ENCODE measurements around the gene MRTO4. TPM values are rescaled to one million over a fixed set of nuclear protein-coding genes. Genes with fewer than 3 reads are reported as not detected.

The MRTO4 gene
- polyA plus RNA-seq, 3 donors: 4.9 to 8.7 (median 8.4) TPM

GRCh38 chr1:19232524-19232846, 19.1 kb upstream of the MRTO4 start:
- H4K20me1 ChIP-seq (ENCODE audit: insufficient read depth, low read length): no peaks in the 10 kb centered on the region
- no peak overlapping the region for H3K9ac ChIP-seq (ENCODE audit: insufficient read depth, low read length, poor library complexity, severe bottlenecking)
- H3K4me3 ChIP-seq (replicated peaks in 1 of 3; ENCODE audit: low read depth in 2 of 3, low read length in 3 of 3): no peak overlapping the region
- Mint-ChIP-seq H3K9me3 (peaks cover 0 to 1% (median 0%) of the 10 kb centered on the region in 7 donors), H3K4me1 (no peaks in the 10 kb centered on the region), H3K4me3 (no peak overlapping the region), H3K27ac (peak overlapping the region in 1 of 7 donors; percentile 50), H3K36me3 (peaks cover 80 to 96% of the 10 kb centered on the region in 2 donors), H3K27me3 (ENCODE audit: low read depth in 3 of 3) (no peaks in the 10 kb centered on the region)
- H3K9me3 ChIP-seq (replicated peaks in 1 of 2; ENCODE audit: control insufficient read depth in 1 of 2, insufficient read depth in 1 of 2, low read length in 2 of 2): no peaks in the 10 kb centered on the region
- no peaks in the 10 kb centered on the region for H3K4me1 ChIP-seq (ENCODE audit: control insufficient read depth in 1 of 2, insufficient read depth in 2 of 2, low read length in 2 of 2)
- H3K36me3 ChIP-seq (replicated peaks in 1 of 2; ENCODE audit: control insufficient read depth in 1 of 2, insufficient read depth in 2 of 2, low read length in 2 of 2): peaks cover 80 to 96% of the 10 kb centered on the region in 2 donors
- H2AFZ ChIP-seq (ENCODE audit: insufficient read depth, low read depth, low read length, poor library complexity, severe bottlenecking): no peak overlapping the region
- peak overlapping the region in 1 of 2 donors; percentile 8 for H3K27ac ChIP-seq (ENCODE audit: low read depth in 1 of 2, low read length in 2 of 2)
- H3K79me2 ChIP-seq (ENCODE audit: insufficient read depth, low read length): no peaks in the 10 kb centered on the region
- no peak overlapping the region for H3K4me2 ChIP-seq (replicated peaks; ENCODE audit: extremely low read depth, low read length, poor library complexity, severe bottlenecking)
- no peaks in the 10 kb centered on the region for H3K27me3 ChIP-seq (ENCODE audit: control insufficient read depth in 2 of 2, insufficient read depth in 2 of 2, low read length in 2 of 2)
- intact Hi-C loops (cut with micrococcal nuclease): no loop called here
- TF ChIP-seq CTCF (IDR thresholded peaks at IDR 0.05): no peak
- DNase-seq: no peak

- Mint-ChIP-seq H3K27ac (no peak overlapping the region), H3K4me1 (no peaks in the 10 kb centered on the region), H3K9me3 (peaks cover 0 to 1% (median 0%) of the 10 kb centered on the region in 7 donors), H3K27me3 (ENCODE audit: low read depth in 3 of 3) (no peaks in the 10 kb centered on the region), H3K36me3 (peaks cover 83 to 96% of the 10 kb centered on the region in 2 donors), H3K4me3 (no peak overlapping the region)
- Histone ChIP-seq H3K27me3 (ENCODE audit: control insufficient read depth in 2 of 2, insufficient read depth in 2 of 2, low read length in 2 of 2) (no peaks in the 10 kb centered on the region), H3K27ac (ENCODE audit: low read depth in 1 of 2, low read length in 2 of 2) (no peak overlapping the region), H3K4me3 (replicated peaks in 1 of 3; ENCODE audit: low read depth in 2 of 3, low read length in 3 of 3) (no peak overlapping the region), H3K4me1 (ENCODE audit: control insufficient read depth in 1 of 2, insufficient read depth in 2 of 2, low read length in 2 of 2) (no peaks in the 10 kb centered on the region), H4K20me1 (ENCODE audit: insufficient read depth, low read length) (no peaks in the 10 kb centered on the region), H2AFZ (ENCODE audit: insufficient read depth, low read depth, low read length, poor library complexity, severe bottlenecking) (no peak overlapping the region), H3K4me2 (replicated peaks; ENCODE audit: extremely low read depth, low read length, poor library complexity, severe bottlenecking) (no peak overlapping the region), H3K79me2 (ENCODE audit: insufficient read depth, low read length) (no peaks in the 10 kb centered on the region), H3K9me3 (replicated peaks in 1 of 2; ENCODE audit: control insufficient read depth in 1 of 2, insufficient read depth in 1 of 2, low read length in 2 of 2) (no peaks in the 10 kb centered on the region), H3K9ac (ENCODE audit: insufficient read depth, low read length, poor library complexity, severe bottlenecking) (no peak overlapping the region), H3K36me3 (replicated peaks in 1 of 2; ENCODE audit: control insufficient read depth in 1 of 2, insufficient read depth in 2 of 2, low read length in 2 of 2) (peaks cover 88 to 96% of the 10 kb centered on the region in 2 donors)
- 100% methylated on average over 2 of the region's 3 CpGs for WGBS (ENCODE audit: insufficient coverage)
- no peak for TF ChIP-seq CTCF (IDR thresholded peaks at IDR 0.05)
- DNase-seq: no peak
- intact Hi-C loops (cut with micrococcal nuclease): no loop called here
Observed at GRCh38 chr1:19234224-19234623, 17.4 kb upstream of the MRTO4 start.

All from CD14-positive monocyte (primary cell).